HG03575 (cell line): ENCODE results near the gene BUB1B.
"Not testable (repeated sequence)": the region's sequence is repeated elsewhere in the genome, so short reads cannot be mapped to it uniquely, and the experiment has no call there.

Experiments used
- ATAC-seq: cut with Tn5 transposase; IDR thresholded peaks from one replicate; pipeline ENCODE4 v1.9.1; 2021; ENCODE audit not compliant: unreplicated experiment, insufficient number of reproducible peaks, low FRiP score; ENCODE audit errors: extremely low read depth

BUB1B gene

GRCh38 chr15:40133544-40133943, 27.3 kb upstream of the BUB1B start:
- ATAC-seq = no peak

- ATAC-seq = no peak
Measured at GRCh38 chr15:40134885-40135284, 26.0 kb upstream of the BUB1B start.

- not testable (repeated sequence) for ATAC-seq
Measured at GRCh38 chr15:40135846-40136450, 24.9 kb upstream of the BUB1B start.

- no peak for ATAC-seq
Measured at GRCh38 chr15:40136470-40137302, 24.2 kb upstream of the BUB1B start.

GRCh38 chr15:40137303-40138200, 23.3 kb upstream of the BUB1B start:
- ATAC-seq = no peak

- ATAC-seq = not testable (repeated sequence)
Measured at GRCh38 chr15:40138201-40138570, 22.7 kb upstream of the BUB1B start.

GRCh38 chr15:40142428-40142827, 18.4 kb upstream of the BUB1B start:
- ATAC-seq = no peak

GRCh38 chr15:40146037-40146436, 14.8 kb upstream of the BUB1B start:
- ATAC-seq = no peak

GRCh38 chr15:40149339-40149738, 11.5 kb upstream of the BUB1B start:
- ATAC-seq = no peak

GRCh38 chr15:40150163-40150925, 10.5 kb upstream of the BUB1B start:
- ATAC-seq = no peak

- ATAC-seq = no peak
Measured at GRCh38 chr15:40151499-40151898, 9.4 kb upstream of the BUB1B start.

GRCh38 chr15:40151991-40152390, 8.9 kb upstream of the BUB1B start:
- ATAC-seq = no peak

GRCh38 chr15:40154821-40155220, 6.0 kb upstream of the BUB1B start:
- not testable (repeated sequence) for ATAC-seq

- no peak for ATAC-seq
Measured at GRCh38 chr15:40155270-40155910, 5.5 kb upstream of the BUB1B start.

GRCh38 chr15:40157778-40158447, 3.0 kb upstream of the BUB1B start:
- ATAC-seq = no peak

GRCh38 chr15:40160021-40160420, 848 bp upstream of the BUB1B start:
- ATAC-seq = no peak

- no peak for ATAC-seq
Measured at GRCh38 chr15:40161693-40162391, 973 bp downstream of the BUB1B start.
